ENCODE measurements around the gene KDSR.

Gene KDSR

GRCh38 chr18:63325086-63325686 lies 41.8 kb downstream of the KDSR start:
- ChIA-PET POLR2A (interaction anchor here (0.7 kb wide), 2 partner anchors 121 to 200 kb away, joined by 3 read pairs; no protein-coding TSS in a partner anchor), CTCF (interaction anchor here (0.7 to 6.6 kb wide), 9 partner anchors 12 to 307 kb away, joined by 3 to 109 read pairs (median 5); no protein-coding TSS in a partner anchor)
- TF ChIP-seq CTCF (IDR thresholded peaks at IDR 0.05; ENCODE audit: control extremely low read depth, extremely low read depth, low read depth, missing control alignments), result no peak
- DNase-seq (ENCODE audit: extremely low spot score), result no peak

DNA sequence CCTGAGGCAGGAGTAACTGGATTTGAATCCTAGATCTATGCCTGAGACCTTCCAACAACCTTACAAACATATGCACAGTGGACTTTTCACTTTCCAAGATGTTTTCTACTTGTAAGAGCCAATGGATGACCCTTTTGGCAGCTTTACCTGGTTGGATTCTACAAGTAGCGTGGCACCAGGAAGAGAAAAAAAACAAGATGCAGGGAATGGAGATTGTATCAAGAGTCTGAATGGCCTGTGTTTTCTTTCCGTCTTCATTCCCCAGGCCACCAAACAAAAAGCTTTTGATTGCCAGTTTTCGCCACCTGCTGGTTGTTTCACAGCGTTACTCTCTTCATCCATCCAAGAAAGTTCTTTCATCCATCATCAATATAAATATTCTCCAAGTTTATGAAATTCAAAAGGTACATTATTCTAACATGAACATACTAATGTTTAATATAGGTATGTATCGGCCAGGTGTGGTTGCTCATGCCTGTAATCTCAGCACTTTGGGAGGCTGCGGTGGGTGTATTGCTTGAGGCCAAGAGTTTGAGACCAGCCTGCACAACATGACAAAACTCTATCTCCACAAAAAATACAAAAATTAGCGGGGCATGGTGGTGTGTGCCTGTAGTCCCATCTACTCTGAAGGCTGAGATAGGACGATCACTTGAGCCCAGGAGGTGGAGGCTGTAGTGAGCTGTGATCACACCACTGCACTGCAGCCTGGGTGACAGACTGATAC lies 43.9 kb downstream of the KDSR start:
- TF ChIP-seq CTCF (IDR thresholded peaks at IDR 0.05; ENCODE audit: control extremely low read depth, extremely low read depth, low read depth, missing control alignments), result peak; percentile 61

DNA sequence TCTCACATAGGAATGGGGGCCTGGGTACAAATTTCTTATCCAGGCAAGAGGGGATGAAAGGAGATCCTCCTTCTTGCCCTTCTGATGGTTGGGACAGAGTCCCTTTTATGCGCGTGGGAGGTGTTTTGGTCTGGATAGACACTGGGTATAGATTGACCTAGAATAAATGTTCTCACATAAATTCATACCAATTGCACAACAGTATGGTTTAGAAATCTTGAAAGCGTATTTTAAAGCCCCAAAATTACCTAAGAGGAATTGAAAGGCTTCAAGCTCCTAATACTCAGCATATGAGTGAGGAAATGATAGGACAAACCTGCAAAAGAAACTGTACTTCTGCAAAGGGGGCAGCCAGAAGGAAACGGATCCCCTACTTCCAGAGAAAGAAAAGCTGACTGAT lies 44.8 kb downstream of the KDSR start:
- ChIA-PET CTCF (interaction anchor here (0.7 to 6.6 kb wide), 34 partner anchors 9 to 304 kb away, joined by 3 to 109 read pairs (median 6); no protein-coding TSS in a partner anchor), POLR2A (no interaction called here)
- no peak for DNase-seq (ENCODE audit: extremely low spot score)
- no peak for TF ChIP-seq CTCF (IDR thresholded peaks at IDR 0.05; ENCODE audit: control extremely low read depth, extremely low read depth, low read depth, missing control alignments)

More for the DNA sequence above, 43.9 kb downstream of the KDSR start:
- peak; percentile 60 for DNase-seq (ENCODE audit: extremely low spot score)
- CTCF ChIA-PET, result interaction anchor here (0.6 to 6.6 kb wide), 50 partner anchors 10 to 305 kb away, joined by 3 to 109 read pairs (median 4); no protein-coding TSS in a partner anchor
- POLR2A ChIA-PET, result interaction anchor here (0.6 kb wide), 1 partner anchor 165 kb away, joined by 3 read pairs; no protein-coding TSS in a partner anchor

DNA sequence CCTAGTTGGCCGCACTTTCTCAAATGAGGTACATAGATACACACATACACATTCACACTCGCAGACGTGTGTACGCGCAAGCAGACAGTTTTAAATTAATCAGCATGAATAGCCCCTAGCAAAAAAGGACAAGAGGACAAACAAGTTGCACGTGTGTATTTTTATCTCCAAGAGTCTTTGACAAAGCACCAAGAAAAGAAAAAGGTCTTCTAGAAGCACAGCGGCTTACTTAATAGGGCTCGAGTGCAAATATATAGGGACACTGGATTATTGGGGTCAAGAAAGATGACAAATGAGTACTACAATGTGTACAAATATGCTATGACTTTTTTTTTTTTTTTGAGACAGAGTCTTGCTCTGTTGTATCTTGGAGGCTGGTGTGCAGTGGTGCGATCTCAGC lies 45.7 kb downstream of the KDSR start:
- no peak for DNase-seq (ENCODE audit: extremely low spot score)
- TF ChIP-seq CTCF (IDR thresholded peaks at IDR 0.05; ENCODE audit: control extremely low read depth, extremely low read depth, low read depth, missing control alignments), result no peak
- ChIA-PET CTCF (interaction anchor here (2.7 to 6.6 kb wide), 6 partner anchors 12 to 296 kb away, joined by 11 to 36 read pairs (median 26); no protein-coding TSS in a partner anchor), POLR2A (interaction anchor here (0.6 kb wide), 1 partner anchor 189 kb away, joined by 3 read pairs; no protein-coding TSS in a partner anchor)

DNA sequence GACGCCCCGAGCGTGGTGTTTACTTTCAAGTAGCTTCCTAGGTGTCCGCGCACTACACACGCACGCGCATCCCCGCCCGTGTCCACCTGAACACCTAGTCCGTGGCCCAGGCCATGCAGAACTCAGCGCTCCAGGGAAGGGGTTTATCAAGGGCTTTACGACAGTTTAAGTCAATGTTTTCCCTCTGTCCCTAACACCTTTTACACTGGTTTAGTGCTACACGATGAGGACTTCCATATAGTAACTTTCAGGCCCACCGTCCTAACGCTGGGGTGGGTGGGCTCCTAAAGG lies 46.1 kb downstream of the KDSR start:
- POLR2A ChIA-PET, result interaction anchor here (0.6 kb wide), 1 partner anchor 189 kb away, joined by 3 read pairs; no protein-coding TSS in a partner anchor
- TF ChIP-seq CTCF (IDR thresholded peaks at IDR 0.05; ENCODE audit: control extremely low read depth, extremely low read depth, low read depth, missing control alignments), result no peak
- CTCF ChIA-PET, result interaction anchor here (2.9 to 3.7 kb wide), 2 partner anchors 169 to 186 kb away, joined by 11 to 30 read pairs; no protein-coding TSS in a partner anchor
- no peak for DNase-seq (ENCODE audit: extremely low spot score)

DNA sequence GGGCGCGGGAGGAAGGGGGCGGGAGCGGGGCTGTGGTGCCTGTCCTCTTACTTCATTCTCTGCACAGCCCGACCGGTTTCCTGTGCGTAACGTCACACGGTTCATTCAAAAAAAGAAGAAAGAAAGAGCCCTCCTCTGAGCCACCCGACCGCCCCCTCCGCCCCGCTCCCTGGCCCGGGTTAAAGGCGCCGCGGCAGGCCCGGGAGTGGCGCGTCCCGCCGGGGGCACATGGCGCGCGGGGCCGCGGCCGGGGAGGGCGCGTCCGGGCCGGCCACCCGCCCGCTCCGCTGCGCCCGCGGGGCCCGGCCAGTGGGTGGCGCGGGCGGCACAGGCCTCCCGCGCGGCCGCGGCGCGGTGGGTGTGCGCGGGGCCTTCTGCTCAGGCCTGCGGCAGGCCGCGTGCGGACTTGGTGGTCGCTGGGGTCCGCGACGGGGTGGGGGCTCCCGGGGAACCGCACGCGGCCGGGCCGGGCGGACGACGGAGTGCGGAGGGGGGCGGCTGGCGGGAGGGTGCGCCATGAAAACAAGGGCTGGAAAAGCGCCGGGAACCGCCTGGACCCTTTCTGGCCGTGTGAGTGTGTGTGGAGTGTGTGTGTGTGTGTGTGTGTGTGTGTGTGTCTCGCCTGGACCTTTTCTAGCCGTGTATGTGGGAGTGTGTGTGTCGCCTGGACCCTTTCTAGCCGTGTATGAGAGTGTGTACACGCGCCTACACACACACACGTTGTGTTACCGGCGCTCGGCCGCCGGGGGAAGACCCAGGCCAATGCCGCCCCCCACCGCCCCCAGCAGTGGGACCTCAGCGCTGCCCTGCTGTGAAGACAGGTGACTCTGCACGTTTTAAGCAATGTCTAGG lies 46.7 kb downstream of the KDSR start:
- TF ChIP-seq CTCF (IDR thresholded peaks at IDR 0.05; ENCODE audit: control extremely low read depth, extremely low read depth, low read depth, missing control alignments), result peak; percentile 38
- DNase-seq (ENCODE audit: extremely low spot score), result peak; percentile 88
- POLR2A ChIA-PET, result interaction anchor here (0.6 kb wide), 1 partner anchor 188 kb away, joined by 3 read pairs; no protein-coding TSS in a partner anchor
- CTCF ChIA-PET, result interaction anchor here (1.4 to 3.7 kb wide), 8 partner anchors 7 to 303 kb away, joined by 5 to 36 read pairs (median 22); no protein-coding TSS in a partner anchor
